ENCODE data around the gene C16orf96.

Gene C16orf96

DNA sequence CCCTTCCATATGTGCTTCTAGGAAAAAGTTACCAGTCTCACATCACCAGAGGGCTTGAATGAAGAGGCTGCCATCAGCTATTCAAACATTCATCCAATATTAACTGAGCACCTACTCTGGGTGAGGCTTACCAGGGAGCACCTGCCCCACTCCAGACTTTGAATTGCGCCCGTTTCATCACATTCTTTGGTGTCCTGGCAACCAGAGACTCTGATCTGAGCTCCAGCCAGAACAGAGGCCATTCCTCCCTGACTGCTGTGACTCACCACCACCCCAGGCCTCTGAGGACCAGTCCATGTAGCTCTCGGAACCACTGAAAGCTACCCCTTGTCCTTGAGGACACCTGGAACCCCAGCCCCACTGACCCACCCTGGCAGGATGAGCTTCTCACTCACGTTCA is at the start of gene C16orf96:
C16orf96 (plus strand) TSS at position 229 of the 400 bp plus-strand sequence; CDS start at position 379, 150 bp downstream.
- DNase-seq (ENCODE audit: low read depth in 4 of 4, low spot score in 1 of 4) = no peak

DNA sequence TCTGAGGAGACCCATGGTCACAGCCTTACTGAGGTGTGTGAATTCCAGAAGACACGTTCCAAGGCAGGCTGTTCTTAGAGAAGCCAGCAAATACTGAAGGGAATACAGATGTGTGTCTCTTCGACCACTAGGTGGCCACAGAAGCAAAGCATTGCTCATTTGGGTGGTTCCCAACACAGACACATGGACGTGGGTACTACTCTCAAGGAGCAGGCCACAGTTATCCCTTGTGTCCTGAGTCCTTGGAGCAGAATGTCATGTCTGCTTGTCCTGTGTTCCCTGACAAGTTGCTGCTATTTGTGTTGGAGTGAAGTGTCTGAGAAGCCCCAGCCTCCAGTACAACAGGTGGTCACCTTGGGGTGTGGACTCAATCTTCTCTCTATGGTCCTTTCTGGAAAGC is 49.7 kb upstream of the C16orf96 start:
- DNase-seq (ENCODE audit: low read depth in 4 of 4, low spot score in 1 of 4) = peak in 3 of 4 experiments; percentile 13 to 37 (median 21)

DNA sequence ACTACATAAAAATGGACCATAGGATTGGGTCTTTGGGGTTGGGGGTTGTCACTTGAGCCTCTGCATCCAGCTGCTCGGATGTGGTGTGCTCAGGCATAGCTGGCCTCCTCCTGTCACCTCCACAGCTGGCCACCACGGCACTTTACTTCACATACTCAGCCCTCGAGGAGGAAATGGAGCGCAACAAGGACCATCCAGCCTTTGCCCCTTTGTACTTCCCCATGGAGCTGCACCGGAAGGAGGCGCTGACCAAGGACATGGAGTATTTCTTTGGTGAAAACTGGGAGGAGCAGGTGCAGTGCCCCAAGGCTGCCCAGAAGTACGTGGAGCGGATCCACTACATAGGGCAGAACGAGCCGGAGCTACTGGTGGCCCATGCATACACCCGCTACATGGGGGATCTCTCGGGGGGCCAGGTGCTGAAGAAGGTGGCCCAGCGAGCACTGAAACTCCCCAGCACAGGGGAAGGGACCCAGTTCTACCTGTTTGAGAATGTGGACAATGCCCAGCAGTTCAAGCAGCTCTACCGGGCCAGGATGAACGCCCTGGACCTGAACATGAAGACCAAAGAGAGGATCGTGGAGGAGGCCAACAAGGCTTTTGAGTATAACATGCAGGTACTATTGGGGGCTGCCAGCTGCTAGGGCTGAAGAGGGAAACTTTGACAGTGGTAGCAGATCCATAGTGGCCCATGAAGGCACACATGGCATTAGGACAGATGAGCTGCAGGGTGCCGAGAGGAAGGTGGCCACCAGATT is 48.4 kb upstream of the C16orf96 start:
- no peak for DNase-seq (ENCODE audit: low read depth in 4 of 4, low spot score in 1 of 4)

DNA sequence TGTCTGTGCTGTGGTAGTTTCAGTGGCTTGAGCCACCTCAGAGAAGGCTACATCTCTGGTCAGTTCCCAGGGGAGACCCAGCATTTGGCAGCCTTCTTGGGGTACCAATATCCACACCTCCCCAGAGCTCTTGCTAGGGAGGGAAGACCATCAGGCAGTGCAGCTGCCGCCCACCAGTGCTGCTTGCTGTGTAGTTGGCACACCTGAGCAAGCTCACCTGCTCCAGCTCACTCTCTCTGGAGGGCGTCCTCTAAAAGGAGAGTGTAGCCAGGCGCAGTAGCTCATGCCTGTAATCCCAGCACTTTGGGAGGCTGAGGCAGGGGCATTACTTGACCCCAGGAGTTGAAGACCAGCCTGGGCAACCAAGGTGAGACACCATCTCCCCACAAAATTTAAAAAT is 47.3 kb upstream of the C16orf96 start:
- DNase-seq (ENCODE audit: low read depth in 4 of 4, low spot score in 1 of 4) = no peak

DNA sequence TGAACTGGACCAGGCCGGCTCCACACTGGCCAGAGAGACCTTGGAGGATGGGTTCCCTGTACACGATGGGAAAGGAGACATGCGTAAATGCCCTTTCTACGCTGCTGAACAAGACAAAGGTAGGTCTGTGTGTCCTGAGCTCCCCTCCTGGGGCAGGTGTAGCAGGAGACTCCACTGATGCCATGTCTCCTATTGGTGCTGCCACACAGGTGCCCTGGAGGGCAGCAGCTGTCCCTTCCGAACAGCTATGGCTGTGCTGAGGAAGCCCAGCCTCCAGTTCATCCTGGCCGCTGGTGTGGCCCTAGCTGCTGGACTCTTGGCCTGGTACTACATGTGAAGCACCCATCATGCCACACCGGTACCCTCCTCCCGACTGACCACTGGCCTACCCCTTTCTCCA is 46.7 kb upstream of the C16orf96 start:
- DNase-seq (ENCODE audit: low read depth in 4 of 4, low spot score in 1 of 4) = no peak

DNA sequence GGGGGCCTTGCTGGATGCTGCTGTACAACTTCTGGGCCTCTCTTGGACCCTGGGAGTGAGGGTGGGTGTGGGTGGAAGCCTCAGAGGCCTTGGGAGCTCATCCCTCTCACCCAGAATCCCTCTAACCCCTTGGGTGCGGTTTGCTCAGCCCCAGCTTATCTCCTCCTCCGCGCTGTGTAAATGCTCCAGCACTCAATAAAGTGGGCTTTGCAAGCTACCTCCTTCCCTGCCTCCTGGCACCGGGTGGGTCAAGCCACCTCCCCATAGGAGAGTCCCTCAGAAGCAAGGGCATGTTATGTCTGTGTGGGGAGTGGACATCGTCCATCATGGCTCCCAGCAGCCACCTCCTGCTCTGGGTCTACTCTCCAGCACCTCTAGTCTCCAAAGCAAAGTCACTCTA is 46.0 kb upstream of the C16orf96 start:
- DNase-seq (ENCODE audit: low read depth in 4 of 4, low spot score in 1 of 4) = no peak

DNA sequence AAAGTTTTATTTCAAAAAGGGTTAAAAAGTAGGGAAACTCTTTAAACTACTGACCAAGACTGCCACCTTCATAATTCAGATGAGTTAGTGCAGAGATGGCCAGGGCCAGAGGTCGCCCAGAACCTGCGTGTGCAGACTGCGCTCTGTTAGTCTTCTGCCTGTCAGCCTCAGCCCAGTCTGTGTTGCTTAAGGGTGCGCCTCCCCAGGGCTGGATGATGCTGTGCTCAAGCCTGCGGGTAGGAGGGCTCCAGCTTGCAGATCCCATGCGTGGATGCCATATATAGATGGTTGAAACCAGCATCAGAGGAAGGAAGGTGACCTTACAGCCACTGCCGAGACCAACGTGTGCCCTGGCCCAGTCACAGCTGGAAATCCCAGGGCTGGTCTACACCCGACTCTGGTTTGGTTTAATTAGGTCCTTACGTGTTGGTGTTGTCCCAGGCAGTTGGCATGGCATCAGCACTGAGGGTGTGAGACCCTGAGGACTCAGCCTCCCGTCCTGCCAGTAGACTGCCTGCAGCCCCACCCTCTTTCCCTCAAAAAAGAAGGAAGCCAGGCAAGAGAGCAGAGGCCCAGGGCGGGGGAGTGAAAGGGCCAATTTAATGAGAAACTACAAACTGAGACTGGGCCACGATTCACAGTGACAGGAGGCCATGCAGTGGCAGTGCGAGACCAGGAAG is 45.3 kb upstream of the C16orf96 start:
- DNase-seq (ENCODE audit: low read depth in 4 of 4, low spot score in 1 of 4) = no peak

DNA sequence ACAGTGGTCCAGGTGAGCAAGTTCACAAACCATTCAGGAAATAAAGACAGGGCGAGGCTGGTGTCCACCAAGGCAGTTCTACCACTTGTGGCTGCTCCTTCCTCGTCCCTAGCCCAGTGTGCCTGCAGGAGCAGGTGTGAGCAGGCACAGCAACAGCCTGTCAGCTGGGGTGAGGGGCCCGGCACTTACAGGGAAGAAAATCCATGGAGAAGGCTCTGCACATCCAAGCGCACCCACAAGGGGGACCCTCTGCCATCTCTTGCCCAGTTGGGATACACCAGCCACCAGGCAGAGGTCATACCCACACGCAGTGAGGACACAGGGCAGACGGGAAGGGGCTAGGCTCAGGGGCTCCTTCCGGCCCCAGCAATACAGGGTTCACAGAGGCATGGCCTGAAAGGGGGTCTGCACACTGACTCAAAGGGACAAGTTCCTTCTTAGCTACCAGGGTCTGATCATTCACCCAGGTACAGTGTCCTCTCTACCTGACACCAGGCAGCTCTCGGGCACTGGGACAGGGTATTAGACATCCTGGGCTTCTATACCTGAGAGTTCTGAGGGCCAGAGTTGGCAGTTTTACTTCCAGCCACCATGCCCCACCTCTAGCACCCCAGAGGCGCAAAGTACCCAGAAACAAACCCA is 44.6 kb upstream of the C16orf96 start:
- DNase-seq (ENCODE audit: low read depth in 4 of 4, low spot score in 1 of 4) = no peak

DNA sequence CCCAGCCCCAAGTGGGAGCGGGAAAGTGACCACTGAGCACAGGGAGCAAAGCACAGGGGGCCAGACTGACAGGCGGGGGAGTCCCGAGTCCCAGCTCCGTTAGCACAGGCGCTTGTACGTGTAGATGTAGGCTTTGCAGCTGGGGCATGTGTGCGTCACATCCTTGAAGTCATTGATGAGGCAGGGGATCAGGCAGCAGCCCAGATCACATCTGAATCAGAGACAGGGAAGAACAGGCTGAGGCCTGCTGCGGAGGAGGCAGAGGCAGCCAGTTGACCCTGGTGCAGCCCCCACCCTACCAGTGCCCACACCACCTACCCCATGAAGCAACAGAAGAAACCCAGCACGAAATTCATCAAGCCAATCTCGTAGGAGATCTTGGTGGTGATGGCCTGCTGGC is 43.7 kb upstream of the C16orf96 start:
- DNase-seq (ENCODE audit: low read depth in 4 of 4, low spot score in 1 of 4) = no peak

DNA sequence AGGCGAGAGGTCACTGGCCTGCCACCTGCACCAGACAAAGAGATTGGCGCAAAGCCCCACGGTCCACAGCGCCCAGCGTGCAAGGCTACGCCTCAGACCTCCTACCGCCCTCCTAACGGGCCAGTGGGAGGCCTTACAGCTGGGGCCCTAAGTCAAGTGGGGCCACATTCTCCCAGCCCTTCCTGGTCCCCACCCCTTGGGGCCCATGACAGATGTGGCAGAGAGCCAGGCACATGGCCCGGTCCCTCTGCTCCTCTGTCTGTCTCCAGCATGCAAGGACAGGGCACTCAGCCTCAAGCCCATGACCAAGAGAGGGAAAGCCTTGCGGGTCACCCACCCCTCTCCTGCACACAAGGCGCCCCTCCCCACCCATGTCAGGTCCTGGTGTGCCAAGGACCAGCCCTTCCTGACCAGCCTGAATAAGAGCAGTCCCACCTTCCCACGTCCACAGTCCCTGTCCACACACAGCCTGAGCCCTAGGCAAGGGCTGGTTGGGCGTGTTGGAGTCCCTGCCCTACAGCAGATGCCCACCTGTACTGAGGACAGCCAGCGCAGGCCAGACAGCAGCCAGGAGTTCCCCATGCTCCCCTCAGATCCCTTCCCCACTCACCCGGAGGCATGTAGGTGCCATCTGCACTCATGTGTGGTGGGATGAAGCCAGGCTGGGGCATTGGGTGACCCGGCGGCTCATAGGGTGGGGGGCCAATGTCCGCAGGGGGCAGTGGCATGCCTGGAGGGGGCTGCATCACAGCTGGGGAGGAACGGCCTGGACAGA is 42.9 kb upstream of the C16orf96 start:
- no peak for DNase-seq (ENCODE audit: low read depth in 4 of 4, low spot score in 1 of 4)

DNA sequence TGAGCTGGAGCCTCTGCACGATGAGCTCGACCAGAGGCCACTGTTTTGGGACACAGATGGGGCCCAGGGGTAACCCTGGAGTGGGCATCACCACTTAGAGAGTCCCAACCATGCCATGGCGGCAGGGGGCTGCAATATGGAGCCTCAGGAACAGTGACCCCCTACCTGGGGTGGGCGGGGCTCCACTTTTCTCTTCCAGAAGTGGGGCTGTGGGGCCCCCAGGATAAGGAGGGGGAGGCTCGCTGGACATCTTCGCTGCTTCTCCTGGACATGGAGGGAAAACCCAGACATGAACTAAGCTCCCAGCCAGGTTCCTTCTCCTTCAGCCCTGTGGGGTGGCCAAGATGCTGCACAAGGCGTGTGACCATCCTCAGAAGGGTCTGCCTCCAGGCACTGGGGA is 42.3 kb upstream of the C16orf96 start:
- DNase-seq (ENCODE audit: low read depth in 4 of 4, low spot score in 1 of 4) = no peak

DNA sequence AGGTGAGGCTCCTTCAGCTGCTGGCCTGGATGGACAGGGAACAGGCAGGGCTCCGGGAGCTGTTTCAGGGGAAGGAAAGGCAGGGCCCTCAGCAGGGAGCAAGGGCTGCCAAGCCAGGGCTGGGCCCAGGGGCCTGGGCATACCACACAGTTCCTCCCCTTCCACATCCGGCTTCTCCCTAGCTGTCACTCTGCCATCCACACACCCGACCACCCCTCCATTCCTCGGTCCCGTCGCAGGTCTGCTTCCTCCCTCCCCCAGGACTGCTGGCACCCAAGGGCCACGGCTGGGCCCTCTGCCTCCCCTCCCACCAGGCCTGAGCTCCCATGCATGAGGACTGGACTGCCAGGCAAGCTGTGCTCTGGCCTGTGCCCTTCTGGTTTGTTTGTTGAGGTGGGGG is 41.5 kb upstream of the C16orf96 start:
- no peak for DNase-seq (ENCODE audit: low read depth in 4 of 4, low spot score in 1 of 4)

DNA sequence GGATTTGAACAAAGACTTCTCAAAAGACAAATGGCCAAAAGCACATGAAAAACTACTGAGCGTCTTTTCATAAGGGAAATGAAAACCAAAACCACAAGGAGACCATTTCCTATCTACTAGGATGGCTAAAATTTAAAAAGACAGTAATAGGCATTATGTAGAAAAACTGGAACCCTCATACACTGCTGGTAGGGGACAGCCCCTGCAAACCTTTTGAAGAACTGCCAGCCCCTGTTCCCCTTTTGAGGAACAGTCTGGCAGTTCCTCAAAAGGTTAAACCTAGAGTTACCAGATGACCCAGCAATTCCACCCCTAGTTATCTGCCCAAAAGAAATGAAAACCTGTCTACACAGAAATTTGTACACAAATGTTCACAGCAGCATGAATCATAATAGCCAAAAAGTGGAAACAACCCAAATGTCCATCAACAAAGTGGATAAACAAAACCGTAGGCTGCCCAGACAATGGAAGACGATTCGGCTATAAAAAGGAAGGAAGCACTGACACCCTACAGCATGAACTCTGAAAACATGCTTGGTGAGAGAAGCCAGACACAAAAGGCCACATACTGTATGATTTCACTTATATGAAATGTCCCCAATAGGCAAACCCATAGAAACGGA is 40.4 kb upstream of the C16orf96 start:
- DNase-seq (ENCODE audit: low read depth in 4 of 4, low spot score in 1 of 4) = no peak

DNA sequence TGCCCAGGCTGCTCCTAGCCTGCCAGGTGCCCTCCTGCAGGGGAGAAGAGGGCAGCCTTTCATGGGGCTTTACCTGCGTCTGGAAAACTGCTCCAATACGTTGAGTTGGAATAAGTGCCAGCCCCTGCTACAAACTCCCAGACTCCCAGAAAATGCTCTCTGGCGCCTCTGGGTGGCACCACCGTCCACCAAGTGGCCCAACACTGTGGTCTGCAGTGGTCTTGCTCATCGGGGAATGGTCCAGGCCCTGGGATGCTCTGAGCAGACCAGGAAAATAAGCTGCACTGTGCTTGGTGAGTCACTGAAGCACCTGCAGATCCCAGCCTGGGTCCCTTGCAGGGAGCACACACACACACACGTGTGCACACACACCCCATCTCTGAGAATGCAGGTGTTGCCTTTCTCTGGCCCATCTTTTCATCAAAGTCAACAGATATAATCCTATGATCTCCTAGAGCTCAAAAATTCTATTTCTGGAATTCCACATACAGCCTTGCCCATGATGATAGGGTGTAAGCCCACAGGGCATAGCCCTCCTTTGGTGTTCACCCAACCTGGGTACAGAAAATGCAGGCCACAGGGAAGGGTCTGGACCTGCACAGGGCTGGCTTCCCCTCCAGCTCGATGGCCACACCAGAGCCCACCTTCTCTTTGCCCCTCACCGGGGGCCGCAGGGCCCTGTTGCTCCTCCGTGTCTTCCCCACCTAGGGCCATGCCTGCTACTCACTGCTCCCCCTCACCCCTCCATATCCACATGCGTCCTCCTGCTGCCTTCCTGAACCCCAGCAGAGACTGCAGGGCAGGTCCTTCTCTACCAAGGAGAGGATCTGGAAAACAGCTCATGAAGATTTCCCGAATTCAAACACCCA is 38.1 kb upstream of the C16orf96 start:
- DNase-seq (ENCODE audit: low read depth in 4 of 4, low spot score in 1 of 4) = no peak

DNA sequence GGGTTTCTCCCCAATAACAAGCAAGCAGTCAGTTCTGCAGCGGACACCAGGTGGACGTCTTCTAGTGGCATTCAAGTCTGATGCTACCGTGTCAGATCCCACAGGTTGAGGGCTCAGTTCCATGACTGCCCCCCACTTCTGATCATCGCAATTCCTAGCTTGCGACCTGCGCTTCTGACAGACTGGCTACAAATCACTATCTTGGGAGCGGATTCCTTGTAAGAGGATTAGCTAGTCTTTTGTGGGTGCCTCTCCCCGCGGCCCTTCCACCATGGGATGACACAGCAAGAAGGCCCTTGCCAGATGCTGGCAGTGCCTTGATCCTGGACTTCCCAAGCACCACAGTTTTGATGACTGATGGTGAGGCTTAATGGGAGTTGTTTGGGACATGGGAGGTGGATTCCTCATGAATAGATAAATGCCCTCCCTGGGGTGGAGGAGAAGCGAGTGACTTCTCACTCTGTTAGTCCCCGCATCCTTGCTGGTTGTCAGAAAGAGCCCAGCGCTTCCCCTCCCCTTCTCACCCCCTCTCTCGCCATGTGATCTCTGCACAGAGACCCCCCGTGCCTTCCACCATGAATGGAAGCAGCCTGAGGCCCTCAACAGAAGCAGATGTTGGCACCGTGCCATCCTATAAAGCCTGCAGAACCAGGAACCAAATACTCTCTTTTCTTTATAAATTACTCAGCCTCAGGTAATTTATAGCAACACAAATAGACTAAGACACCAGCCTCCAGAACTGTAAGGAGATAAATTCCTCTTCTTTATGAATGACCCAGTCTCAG is 36.7 kb upstream of the C16orf96 start:
- no peak for DNase-seq (ENCODE audit: low read depth in 4 of 4, low spot score in 1 of 4)

DNA sequence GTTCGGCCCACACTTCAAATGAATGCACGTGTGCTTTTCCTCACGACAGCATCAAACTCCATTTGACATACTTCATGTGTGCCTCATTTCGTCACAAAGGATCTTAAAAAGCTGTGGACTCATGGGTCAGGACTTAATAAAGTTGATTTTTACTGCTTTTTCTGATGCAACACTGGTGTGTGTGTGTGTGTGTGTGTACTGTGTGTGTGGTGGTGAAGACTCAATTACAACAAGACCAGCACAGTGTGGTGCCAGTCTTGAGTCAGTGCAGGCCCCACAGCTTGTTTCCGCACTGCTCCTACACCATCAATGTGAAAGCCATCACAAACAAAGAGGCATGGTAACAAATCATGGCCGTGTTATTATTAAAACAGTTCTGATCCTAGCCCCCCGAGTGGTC is 35.2 kb upstream of the C16orf96 start:
- no peak for DNase-seq (ENCODE audit: low read depth in 4 of 4, low spot score in 1 of 4)

DNA sequence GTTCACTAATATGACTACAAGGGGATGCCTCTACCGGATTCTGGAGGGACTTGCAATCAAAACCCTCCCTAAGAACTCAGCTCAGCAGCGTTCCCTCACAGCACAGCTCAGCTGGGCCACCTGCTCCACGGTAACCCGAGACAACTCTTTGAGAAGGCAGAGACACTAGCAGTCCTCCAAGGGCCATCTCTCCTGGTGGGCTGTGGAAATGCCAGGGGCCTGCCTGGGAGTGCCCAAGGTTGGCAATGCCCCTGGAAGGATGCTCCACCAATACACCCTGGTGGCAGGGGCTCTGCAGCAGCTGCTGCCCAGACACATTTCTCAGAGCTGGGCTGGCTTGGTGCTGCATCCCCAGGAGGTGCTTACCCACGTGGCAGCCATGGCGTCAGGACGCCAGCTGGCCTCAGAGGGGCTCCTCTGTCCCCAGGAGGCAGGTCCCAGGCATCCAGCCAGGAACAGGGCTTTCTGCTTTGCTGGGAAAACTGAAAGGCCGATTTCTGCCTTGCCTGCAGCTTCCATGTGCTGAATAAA is 34.0 kb upstream of the C16orf96 start:
- no peak for DNase-seq (ENCODE audit: low read depth in 4 of 4, low spot score in 1 of 4)

DNA sequence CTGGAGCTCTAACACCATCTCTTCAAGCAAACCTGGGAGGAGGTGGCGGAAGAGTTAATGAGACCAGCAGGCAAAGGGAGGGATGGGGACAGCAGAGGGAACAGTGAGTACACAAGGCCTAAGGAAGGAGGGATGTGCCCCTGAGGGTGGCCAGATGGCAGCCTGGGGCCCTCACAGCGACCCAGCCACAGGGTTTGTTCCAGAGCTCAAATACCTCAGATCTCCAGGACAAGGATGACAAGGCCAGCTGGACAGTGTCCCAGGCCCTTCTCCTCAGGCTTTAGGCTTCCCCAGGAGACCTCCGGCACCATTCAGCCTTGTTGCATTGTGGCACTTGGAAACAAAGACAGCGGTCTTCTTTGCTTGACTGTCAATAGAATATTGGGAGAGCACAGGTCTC is 32.5 kb upstream of the C16orf96 start:
- DNase-seq (ENCODE audit: low read depth in 4 of 4, low spot score in 1 of 4) = no peak

DNA sequence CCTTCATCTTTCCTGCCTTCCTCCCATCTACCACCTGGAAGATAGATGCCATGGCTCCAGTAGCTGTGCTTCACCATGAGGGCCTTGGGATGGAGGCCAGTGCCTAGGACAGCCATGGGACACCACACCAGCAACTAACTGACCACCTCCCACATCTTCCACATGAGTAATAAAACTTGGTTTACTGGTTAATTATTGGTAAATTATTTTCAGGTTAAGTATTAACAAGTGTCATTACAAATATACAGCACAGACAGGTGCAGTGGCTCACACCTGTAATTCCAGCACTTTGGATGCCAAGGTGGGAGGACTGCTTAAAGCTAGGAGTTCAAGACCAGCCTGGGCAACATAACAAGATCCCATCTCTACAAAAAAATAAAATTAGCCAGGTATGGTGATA is 31.6 kb upstream of the C16orf96 start:
- DNase-seq (ENCODE audit: low read depth in 4 of 4, low spot score in 1 of 4) = no peak

Data from stimulated activated CD4-positive, alpha-beta T cell treated with anti-CD3 and anti-CD28 coated beads, Interleukin-1b, Interleukin-23, amount 100 ng/mL, for 24 hours (primary cell).